GM21526 (cell line): Measurements from ENCODE around the gene TWIST2.

Experiments used
- ATAC-seq: cut with Tn5 transposase; IDR thresholded peaks from one replicate; pipeline ENCODE4 v1.9.1; 2021; ENCODE audit warnings: moderate library complexity; ENCODE audit not compliant: unreplicated experiment, low FRiP score

The TWIST2 gene

DNA sequence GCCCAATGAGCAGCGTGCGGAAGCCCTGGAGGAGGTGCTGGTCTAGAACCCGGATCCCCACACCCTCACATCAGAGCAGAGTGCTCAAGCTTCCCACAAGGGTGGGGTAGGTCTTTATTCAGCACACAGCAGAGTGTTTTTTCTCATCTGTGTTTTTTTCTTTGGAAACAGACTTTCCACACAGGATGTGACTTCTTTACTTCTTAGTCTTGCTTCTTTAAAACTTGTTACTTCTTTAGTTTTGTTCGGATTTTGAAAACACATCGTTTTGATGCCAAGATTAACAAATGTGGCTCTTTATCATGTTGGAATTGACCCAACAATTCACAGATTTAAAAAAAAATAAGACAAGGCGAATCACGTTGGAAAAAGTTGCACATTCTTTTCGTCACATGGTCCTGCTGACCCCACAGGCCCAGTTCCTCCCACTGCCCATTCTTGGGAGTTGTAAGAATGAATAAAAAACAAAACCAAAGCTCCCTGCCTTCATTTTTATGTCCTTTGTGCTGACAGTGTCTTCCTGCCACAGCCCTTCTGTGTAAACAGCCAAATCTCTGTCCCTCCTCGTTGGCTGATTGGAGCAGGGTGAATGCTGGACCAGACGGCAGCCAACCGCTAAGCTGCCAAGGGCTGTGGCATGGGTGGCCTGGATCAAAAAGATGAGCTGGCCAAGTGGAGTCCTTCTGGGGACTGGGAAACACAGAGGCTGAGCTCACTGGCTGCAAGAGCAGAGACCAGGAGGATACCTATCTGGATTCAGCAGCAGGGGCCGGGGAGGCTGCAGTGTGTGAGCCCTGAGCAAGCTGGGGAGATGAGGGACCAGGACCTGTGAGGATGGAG is 81.6 kb downstream of the TWIST2 start:
- no peak for ATAC-seq

DNA sequence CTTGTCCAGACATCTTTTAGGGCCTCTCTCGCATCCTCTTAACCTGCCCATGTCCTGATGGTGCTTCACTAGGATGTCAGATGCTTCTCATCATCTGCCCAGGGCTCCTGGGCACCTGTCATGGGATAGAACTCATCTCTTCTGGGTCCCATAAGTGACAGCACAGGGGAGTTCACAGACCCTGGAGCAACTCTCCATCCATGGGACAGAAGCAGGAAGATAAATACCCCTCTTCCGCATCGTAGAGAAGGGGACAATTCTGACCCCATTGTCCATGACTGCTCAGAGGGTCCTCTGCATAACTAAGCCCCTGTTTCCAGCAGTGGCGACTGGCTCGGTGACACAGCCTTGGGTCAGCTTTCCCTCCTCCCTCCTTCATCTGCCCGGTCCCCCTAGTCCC is 82.3 kb downstream of the TWIST2 start:
- no peak for ATAC-seq

DNA sequence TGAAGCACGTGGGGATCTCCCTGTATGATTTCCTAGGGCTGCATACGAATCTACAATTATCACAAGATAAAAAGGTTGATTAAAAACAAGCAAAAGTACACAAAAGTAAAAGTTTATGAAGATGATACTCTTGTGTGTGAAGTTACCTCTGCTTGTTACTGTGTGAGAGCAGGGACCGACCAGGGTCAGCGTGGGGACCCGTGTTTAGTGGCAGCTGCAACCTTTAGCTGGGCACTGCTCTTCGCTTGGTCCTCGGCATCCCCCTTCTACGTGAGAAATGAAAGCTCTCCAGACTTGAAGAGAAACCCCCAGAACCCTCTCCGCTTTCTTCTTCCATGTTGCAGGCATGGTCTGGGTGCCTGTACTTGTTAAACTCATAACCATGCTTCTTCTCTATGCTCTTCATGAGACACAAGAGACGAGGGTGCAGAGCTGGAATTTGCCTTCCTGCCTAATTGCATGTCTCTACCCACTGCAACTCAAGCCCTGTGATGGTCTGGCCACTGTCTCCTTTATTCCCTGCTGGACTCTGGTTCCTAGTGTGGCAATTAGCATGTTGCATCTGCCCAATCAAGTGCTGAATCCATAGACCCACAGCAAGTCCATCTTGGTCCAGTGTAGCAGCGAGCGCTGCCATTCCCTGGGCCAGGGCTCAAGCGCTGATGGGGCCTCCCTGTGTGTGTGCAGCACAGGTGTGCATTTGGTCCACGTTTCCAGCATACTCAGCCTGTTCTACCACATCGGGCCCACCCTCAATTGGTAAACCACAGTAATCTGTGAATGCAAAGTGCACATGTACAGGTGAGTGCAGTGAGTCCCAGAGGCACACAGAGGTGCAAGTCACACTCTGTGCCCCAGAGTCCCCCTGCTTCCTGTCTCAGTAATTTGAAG is 88.5 kb downstream of the TWIST2 start:
- no peak for ATAC-seq

DNA sequence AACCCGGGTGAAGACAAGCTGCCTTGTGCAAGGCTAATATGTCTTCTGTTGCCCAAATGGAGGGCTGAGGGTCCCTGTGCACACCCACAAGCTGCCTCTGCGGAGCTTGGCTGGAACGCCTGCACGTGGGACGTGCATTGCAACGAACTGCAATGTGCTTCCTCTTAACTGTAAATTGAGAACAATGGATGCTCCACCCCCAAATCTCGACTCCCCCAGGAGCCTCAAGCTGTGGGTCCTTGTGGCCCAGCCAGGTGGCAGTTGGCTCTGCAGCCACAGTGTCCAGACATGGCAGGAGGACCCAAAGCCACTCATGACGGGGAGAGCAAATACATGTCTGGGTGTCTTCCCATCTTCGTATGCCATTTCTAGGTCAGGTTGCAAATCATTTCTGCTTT is 90.1 kb downstream of the TWIST2 start:
- ATAC-seq, result no peak

DNA sequence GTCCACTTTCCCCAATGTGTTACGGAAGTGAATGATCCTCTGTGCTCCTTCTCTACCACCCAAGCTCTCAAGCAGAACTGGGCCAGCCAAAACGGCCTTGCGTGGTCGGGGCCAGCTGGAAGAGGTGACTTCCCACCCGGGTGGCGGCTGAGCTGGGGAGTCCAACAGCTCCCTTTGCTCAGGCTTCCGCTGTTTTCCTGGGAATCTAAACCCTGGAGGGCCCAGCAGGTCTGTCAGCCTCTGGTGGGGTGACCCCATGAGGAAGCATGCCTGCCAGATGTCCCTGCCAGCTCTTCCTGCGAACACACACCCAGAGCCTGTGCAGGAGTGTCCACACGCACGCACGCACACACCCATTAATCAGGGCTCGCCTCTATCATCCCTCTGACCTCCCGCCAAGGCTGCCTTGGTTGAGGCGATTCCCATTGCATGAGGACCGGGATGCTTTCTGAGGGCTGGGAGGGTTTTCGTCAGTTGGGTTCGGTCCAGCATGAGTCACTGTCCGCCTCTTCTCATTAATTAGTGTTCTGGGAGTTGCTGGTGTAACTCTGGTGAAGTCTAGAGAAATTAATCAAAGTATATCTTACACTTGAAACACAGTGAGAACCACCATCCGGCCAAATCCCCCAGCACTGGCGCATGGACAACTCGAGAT is 90.6 kb downstream of the TWIST2 start:
- no peak for ATAC-seq

DNA sequence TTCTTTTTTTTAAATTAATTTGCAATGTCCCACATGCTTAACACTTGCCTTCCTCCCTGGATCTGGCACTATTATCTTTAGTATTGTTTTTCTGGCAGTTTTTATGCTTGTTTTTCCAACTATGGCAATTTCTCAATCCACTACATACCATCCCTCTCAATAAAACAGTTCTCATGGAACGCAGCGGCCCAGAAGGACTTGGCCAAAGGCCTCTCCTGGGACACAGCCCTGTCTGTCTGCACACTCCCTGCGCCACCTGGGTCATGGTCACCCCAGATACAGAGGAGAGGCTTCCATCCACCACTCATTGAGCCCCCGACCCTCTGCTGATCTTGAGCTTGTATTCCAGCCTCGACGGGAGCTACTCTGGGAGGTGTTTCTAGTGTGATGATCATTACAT is 91.2 kb downstream of the TWIST2 start:
- no peak for ATAC-seq

DNA sequence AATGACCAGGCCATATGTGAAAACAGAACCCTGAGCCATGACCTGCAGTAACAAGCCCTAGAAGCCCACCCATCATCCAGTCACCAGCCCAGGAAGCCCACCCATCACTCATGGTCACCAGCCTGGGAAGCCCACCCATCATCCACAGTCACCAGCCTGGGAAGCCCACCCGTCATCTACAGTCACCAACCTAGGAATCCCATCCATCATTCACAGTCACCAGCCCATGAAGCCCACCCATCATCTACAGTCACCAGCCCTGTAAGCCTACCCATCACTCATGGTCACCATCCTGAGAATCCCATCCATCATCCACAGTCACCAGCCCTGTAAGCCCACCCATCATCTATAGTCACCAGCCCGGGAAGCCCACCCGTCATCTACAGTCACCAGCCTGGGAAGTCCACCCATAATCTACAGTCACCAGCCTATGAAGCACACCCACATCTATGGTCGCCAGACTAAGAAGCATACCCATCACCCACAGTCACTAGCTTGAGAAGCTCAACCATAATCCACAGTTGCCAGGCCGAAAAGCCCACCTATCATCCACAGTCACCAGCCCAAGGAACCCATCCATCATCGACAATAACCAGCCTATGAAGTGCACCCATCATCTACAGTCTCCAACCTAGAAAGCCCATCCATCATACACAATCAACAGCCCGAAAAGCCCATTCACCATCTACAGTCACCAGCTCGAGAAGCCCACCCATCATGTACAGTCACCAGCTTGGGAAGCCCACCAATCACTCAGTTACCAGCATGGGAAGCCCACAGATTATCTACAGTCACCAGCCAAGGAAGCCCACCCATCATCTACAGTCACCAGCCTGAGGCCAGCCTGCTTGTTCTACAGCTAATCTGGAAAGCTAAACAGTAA is 91.9 kb downstream of the TWIST2 start:
- no peak for ATAC-seq

DNA sequence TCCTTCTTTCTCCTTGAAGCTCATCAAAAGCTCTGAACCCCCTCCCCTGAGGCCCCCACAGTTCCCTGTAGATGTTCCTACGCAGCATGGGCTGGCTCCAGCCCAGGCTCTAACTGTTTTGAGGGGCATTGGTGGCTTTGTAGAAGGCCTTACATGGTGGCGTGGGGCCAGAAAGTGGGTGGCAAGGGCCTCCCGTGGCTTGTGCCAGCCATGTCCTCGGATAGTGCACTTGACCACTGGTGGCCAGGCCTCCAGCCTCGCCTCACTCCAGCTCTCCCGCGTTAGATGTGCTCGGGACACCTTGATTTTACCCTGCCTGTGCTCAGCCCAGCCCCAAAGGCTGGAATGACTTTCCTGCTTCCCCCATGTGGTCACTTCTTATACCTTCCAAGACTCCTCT is 92.9 kb downstream of the TWIST2 start:
- ATAC-seq, result no peak

DNA sequence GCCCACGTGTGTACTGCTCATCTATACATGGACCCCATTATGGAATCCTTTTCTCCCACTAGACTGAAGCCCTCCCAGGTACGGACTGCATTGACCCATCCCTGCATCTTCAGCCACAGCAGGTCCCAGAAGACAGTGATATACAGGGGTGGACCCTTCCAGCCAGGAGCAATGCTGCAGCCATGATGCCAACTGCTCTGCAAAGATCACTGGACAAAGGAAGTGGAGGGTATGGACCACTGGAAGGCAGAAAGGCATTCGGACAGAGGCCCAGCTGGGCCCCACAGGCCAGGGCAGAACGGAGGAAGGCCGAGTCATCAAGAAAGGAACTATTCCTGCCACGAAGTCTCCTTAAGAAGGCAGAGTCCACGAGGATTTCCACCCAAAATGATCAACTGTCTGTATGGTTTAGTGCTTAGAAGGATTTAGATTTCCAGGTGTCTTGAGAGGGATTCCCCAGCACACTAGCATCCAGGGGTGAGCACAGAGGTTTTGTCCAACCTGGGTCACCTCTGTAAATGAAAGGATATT is 93.4 kb downstream of the TWIST2 start:
- no peak for ATAC-seq

DNA sequence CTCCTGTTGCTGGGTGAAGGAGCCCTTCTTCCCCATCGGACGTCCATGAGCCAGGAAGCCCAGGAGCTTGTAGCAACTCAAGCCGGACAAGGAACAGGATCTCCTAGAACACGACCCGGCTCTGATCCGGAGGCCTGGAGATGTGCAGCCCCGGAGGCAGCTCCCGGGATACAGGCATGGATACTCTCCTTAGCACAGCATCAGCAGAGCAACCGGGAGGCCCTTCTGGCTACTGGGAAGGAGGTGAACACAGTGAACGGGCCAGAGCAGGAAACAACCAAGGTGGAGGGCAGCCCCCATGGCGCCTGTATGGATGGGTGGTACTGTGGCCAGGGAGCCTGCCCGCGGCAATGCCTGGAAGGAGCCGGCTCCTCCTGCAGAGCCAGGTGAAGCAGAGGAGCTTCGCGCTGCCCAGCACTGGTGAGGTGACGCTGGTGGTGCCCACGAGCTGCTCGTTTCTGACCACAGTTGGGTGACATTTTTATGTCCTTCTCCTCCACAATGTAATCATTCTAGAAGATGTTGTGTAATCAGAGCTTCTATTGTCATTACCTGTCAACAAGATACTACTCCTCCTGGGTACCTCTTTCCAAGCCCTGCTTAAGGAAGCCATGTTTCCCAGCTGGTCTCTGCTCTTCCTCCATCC is 94.3 kb downstream of the TWIST2 start:
- no peak for ATAC-seq

DNA sequence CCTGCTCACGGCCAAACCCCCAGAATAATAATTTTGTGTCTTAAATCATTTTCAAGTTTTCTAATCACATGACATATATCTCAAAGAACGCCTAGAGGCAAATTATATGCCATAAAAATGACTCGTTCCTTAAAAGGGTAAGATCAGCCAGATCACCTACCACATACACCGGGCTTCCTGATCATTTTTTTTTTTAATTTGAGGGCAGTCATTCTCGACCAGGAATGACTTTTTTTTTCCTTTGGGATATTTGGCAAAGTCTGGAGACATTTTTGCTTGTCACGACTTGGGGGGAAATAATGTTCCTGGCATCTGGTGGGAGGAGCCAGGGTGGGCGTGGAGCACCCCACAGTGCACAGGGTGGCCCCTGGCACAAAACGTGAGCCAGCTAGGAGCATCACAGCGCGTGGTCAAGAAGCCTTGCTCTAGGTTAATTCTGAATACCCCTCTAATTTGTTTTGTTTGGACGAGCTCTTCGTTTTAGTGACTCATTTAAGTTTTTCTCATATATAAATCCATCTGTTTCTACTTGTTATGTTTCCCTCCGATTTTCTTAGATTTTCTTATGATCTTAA is 94.9 kb downstream of the TWIST2 start:
- no peak for ATAC-seq

DNA sequence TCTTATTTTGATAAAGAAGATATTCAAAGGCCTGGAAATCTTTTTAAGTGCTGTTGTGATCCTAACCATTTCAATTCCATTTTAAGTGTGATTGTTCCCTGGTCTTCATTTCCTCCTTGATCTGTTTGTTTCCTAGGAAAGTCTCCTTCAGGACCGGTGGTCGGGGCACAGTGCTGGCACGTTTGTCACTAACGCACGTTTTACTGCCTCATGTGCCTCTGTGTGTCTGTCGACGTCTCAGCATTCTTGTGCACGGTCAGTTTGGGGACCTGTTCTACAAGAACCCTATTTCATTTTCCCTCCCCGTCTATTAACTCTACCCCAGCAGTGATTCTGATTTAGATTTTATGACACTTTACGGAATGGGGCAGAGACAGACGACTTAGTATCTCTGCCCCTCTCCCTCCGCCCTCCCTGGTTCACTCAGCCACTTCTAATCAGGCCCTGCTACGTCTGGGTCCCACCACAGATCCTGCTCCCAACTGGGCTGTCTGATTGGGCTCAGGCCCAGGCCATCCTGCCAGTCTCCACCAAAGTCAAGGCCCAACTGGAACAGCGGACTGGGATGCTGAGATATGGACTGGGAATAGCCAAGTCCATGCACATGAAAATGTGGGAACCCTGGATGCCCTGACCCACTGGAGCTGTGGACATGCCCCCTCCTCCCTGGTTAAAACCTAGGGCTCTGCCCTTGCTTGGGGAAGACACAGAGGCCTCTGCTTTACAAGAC is 95.6 kb downstream of the TWIST2 start:
- no peak for ATAC-seq

DNA sequence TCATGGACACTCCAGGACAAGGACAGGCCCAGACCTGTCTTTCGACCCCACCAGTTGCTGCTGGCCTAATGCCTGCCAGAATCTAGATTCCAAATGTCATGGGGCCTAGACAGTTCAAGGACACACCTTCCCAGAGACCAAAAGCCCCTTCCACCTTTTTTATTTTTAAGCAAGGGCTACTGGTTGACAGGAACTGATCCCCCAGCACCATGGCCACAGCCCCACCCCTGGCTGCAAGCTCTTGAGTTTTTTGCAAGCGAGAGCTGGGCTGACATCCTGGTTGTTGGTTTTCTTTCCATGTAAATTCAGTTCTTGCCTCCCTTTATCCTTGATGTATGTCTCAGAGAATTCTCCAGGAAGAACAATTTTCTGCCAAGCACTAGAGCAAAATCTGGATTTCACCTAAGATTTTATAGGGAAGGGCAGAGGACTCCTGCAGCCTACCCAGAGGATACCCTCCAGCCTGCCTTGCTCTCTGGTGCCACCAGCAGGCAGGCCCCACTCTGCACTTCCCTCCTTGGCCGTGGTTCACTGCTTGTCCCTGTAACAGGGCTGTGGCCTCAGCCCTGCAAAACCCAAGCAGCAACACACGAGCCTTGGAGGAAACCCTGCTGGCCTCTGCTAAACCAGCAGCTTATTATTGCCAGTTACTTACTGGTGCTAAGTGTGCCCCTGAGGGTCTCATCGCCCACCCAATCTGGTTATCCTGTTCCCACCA is 97.7 kb downstream of the TWIST2 start:
- ATAC-seq, result no peak

DNA sequence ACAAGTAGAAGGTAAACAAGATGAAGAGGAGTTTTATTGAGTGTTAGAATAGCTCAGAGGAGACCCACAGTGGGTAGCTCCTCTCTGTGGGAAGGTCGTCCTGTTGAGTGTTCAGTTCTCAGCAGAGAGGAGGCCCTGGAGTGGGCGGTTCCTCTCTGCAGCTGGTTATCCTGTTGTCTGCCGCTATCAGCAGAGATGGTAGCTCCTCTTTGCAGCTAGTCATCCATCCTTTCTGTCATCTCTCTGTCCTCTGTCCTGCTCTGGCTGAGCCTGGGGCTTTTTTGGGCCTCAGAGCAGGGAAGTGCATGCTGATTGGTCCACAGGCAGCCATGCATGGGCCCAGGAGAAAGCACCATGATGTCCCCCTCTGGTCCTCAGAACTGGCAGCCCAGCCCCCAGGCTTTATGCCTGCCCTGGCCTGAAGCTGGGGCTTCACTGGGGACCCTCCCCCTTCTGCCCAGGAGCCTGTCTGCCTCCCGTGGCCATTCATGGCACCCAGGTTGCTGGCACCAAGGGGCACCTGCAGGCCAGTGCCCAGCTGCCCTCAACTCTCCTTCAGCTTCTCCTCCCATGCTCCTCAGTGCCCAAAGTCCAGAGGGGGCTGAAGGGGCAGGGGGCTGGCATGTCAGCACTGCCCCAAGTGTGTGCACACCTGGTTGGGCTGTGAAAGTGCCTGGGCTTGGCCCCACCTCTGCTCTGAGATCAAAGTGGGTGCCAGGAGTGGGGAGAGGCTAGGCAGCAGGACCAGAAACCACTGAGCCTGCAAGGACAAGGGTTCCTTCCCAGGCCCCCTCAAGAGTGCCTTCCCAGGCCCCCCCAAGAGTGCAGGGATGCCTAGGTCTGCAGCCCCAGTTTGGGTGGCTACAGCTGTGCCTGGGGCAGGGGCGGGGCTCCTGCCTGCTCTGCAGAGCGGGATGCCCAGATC is 98.7 kb downstream of the TWIST2 start:
- ATAC-seq, result no peak

DNA sequence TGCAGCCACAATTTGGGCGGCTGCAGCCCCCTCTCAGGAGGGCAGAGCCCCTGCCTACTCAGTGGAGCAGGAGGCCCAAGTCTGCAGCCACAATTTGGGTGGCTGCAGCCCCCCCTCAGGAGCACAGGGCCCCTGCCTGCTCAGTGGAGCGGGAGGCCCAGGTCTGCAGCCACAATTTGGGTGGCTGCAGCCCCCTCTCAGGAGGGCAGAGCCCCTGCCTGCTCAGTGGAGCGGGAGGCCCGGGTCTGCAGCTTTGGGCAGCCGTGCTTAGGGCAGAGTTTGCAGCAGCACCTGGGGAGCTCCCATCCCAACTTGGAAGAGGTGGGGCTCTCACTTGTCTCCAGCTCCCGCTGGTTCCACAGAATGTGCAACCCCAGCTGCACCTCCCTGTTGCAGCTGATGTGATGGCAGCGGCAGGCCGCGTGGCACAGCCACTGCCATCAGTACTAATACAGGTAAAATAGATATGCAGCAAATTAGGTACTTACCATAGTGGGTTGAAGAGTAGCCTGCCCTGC is 99.4 kb downstream of the TWIST2 start:
- ATAC-seq, result no peak

DNA sequence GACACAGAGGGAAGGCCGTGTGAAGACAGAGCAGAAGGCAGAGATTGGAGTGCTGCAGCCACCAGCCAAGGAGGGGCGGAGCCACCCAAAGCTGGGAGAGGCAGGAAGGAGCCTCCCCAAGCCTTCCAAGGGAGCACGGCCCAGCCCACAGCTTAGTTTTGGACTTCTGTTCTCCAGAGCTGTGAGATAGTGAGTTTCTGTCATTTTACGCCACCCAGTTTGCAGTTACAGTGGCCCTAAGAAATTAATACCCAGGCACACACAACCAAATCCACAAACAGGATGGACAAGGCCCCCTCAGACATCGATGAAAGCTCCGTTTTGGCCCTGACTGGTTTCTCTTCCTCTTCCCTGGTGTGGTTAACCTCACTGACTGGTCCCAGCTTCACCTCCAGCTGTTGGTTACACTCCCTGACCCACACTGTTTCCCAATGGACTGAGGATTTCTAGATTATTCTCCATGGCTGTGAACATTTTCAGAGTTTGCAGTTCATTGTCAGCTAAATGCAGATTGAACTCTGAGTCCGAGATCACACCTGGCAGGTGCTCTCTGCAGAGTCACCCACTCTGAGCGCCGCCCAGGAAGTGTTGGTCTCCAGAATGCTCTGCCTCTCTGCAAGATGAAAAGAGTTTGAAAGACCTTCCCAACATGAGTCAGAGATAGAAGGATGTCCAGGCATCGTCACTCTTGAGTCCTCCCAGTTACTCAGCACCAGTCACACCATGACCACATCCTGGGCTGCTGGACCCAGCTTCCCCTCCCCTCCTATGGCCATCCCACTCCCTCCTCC is 100.2 kb downstream of the TWIST2 start:
- no peak for ATAC-seq
